Fibroblast of villous mesenchyme (primary cell): ENCODE data around the gene FLNC. TPM values are rescaled to one million over a fixed set of nuclear protein-coding genes. Genes with fewer than 3 reads are reported as not detected.

Experiments used
- DNase-seq: peaks from one replicate; pipeline ENCODE4 v3.0.0-alpha.2; 2010; ENCODE audit warnings: low read depth
- H3K4me3 ChIP-seq: 2 replicates; pipeline ENCODE4 v1.5.1; 2011; ENCODE audit warnings: low read depth, mild to moderate bottlenecking, low read length
- CTCF ChIP-seq: IDR thresholded peaks from 2 replicates; pipeline ENCODE4 v1.5.1; 2012; ENCODE audit warnings: low read depth, mild to moderate bottlenecking, low read length; ENCODE audit not compliant: insufficient read depth
- total RNA-seq: library from RNA; depleted of rRNA; stranded (reverse); fragments of >200 nt; gene quantifications from 2 replicates; pipeline ENCODE4 v1.2.3, GENCODE V29; 2012

Gene FLNC
- total RNA-seq, 1 donor: 185 TPM

GRCh38 chr7:128811631-128812430 lies 18.4 kb upstream of the FLNC start:
- no peak overlapping the region for H3K4me3 ChIP-seq
- DNase-seq: no peak
- TF ChIP-seq CTCF: no peak

GRCh38 chr7:128812514-128813168 lies 17.6 kb upstream of the FLNC start:
- no peak for TF ChIP-seq CTCF
- peak; percentile 33 for DNase-seq
- H3K4me3 ChIP-seq: no peak overlapping the region

- no peak for TF ChIP-seq CTCF
- no peak overlapping the region for H3K4me3 ChIP-seq
- no peak for DNase-seq
Measured at GRCh38 chr7:128814499-128814898, 15.7 kb upstream of the FLNC start.

GRCh38 chr7:128815289-128815942 lies 14.8 kb upstream of the FLNC start:
- no peak for DNase-seq
- H3K4me3 ChIP-seq: no peak overlapping the region
- TF ChIP-seq CTCF: no peak

- DNase-seq: no peak
- H3K4me3 ChIP-seq: no peak overlapping the region
- TF ChIP-seq CTCF: no peak
Measured at GRCh38 chr7:128818694-128819093, 11.5 kb upstream of the FLNC start.

- no peak for DNase-seq
- no peak for TF ChIP-seq CTCF
- no peak overlapping the region for H3K4me3 ChIP-seq
Measured at GRCh38 chr7:128821724-128822123, 8.5 kb upstream of the FLNC start.
